Activated CD4-positive, alpha-beta T cell treated with anti-CD3 and anti-CD28 coated beads, Interleukin-2, amount 10 ng/mL, durations not matched to agents 24 days and 14 days (primary cell): ENCODE data around the gene KLHL17. TPM values are rescaled to one million over a fixed set of nuclear protein-coding genes. Genes with fewer than 3 reads are reported as not detected.

Source experiments
- DNase-seq: peaks from one replicate; pipeline ENCODE4 v3.0.0; 2022
- H3K27ac Mint-ChIP-seq: one replicate; pipeline ENCODE4 v1.8.0; 2022; ENCODE audit warnings: mild to moderate bottlenecking, mixed read lengths
- H3K27me3 Mint-ChIP-seq: one replicate; pipeline ENCODE4 v1.8.0; 2022; ENCODE audit warnings: mixed read lengths
- H3K36me3 Mint-ChIP-seq: one replicate; pipeline ENCODE4 v1.8.0; 2022; ENCODE audit warnings: low read depth, mild to moderate bottlenecking, mixed read lengths
- H3K4me1 Mint-ChIP-seq: one replicate; pipeline ENCODE4 v1.8.0; 2021; ENCODE audit warnings: mixed read lengths
- H3K4me3 Mint-ChIP-seq: one replicate; pipeline ENCODE4 v1.8.0; 2022; ENCODE audit warnings: mild to moderate bottlenecking, moderate library complexity, mixed read lengths
- H3K9me3 Mint-ChIP-seq: one replicate; pipeline ENCODE4 v1.8.0; 2021; ENCODE audit warnings: mixed read lengths
- intact Hi-C: fragments of 100-400 bp; cut with micrococcal nuclease; formaldehyde crosslinking; loops from one replicate; pipeline ENCODE4 v1.15.1; 2023
- total RNA-seq: library from RNA; stranded (reverse); gene quantifications from 2 replicates; pipeline ENCODE4 v1.2.3, GENCODE V29; 2022

Gene KLHL17
- total RNA-seq, 1 donor from 2014 or later, result 48.1 TPM

- Mint-ChIP-seq H3K4me1 (peaks cover 32% of the 10 kb centered on the region), H3K4me3 (peak overlapping the region; percentile 86), H3K27me3 (no peaks in the 10 kb centered on the region), H3K9me3 (no peaks in the 10 kb centered on the region), H3K36me3 (peaks cover 6% of the 10 kb centered on the region), H3K27ac (peak overlapping the region; percentile 97)
- intact Hi-C loops, result loop anchor here (5.0 to 10.0 kb wide), 2 partner anchors 47 to 200 kb away; partner anchors contain the start of gene TNFRSF4
- DNase-seq, result no peak
These were observed 54.7 kb downstream of the KLHL17 start for GRCh38 chr1:1014799-1015681.

Other genes starting within 250 kb of the KLHL17 start
- not detected in 2 replicates for gene SAMD11, start 36.7 kb upstream of the KLHL17 start, total RNA-seq
- gene NOC2L, start 1.3 kb upstream of the KLHL17 start, total RNA-seq, result 190 and 192 TPM in 2 replicates
- gene PLEKHN1, start 5.9 kb downstream of the KLHL17 start, total RNA-seq, result 1.8 and 2.8 TPM in 2 replicates
- gene PERM1, start 21.5 kb downstream of the KLHL17 start, total RNA-seq, result not detected in 2 replicates
- 2.8 and 5.0 TPM in 2 replicates for gene HES4, start 39.5 kb downstream of the KLHL17 start, total RNA-seq
- 43.3 and 45.5 TPM in 2 replicates for gene ISG15, start 52.9 kb downstream of the KLHL17 start, total RNA-seq
- 29.6 and 35.8 TPM in 2 replicates for gene AGRN, start 59.5 kb downstream of the KLHL17 start, total RNA-seq
- not detected in 2 replicates for gene RNF223, start 113.7 kb downstream of the KLHL17 start, total RNA-seq
- gene C1orf159, start 155.5 kb downstream of the KLHL17 start, total RNA-seq, result 24.5 and 28.0 TPM in 2 replicates
- not detected in 2 replicates for gene TTLL10, start 213.3 kb downstream of the KLHL17 start, total RNA-seq
- 250 and 254 TPM in 2 replicates for gene TNFRSF18, start 246.0 kb downstream of the KLHL17 start, total RNA-seq